ACHN (cell line): ENCODE measurements around the gene MINDY3.

Experiments
- DNase-seq: peaks from one replicate; pipeline ENCODE4 v3.0.0-alpha.2; 2015
- in situ Hi-C: cut with HindIII; loops from 2 replicates; pipeline ENCODE4 v1.10.0; 2017; ENCODE audit warnings: low sequenced_read_pairs, low pct_ligation_motif_present, low pct_unique_long_range_greater_than_20kb

The MINDY3 gene

GRCh38 chr10:15815242-15815885 lies 44.9 kb downstream of the MINDY3 start:
- DNase-seq: no peak

GRCh38 chr10:15814565-15814964 lies 45.7 kb downstream of the MINDY3 start:
- DNase-seq: no peak
- in situ Hi-C loops: no loop called here

More at GRCh38 chr10:15815242-15815885, 44.9 kb downstream of the MINDY3 start:
- in situ Hi-C loops: no loop called here

- DNase-seq: no peak
- in situ Hi-C loops: no loop called here
These were observed 46.9 kb downstream of the MINDY3 start for GRCh38 chr10:15813415-15813814.

- in situ Hi-C loops: no loop called here
- DNase-seq: no peak
These were observed 50.9 kb downstream of the MINDY3 start for GRCh38 chr10:15809450-15809849.

- DNase-seq: no peak
- in situ Hi-C loops: no loop called here
These were observed 52.0 kb downstream of the MINDY3 start for GRCh38 chr10:15808204-15808797.

GRCh38 chr10:15805395-15806058 lies 54.8 kb downstream of the MINDY3 start:
- in situ Hi-C loops: no loop called here
- no peak for DNase-seq

- in situ Hi-C loops: no loop called here
These were observed 56.2 kb downstream of the MINDY3 start for GRCh38 chr10:15804109-15804508.

GRCh38 chr10:15802375-15802949 lies 57.8 kb downstream of the MINDY3 start:
- no peak for DNase-seq

More at GRCh38 chr10:15804109-15804508, 56.2 kb downstream of the MINDY3 start:
- DNase-seq: no peak

GRCh38 chr10:15801641-15802040 lies 58.7 kb downstream of the MINDY3 start:
- no peak for DNase-seq
- in situ Hi-C loops: no loop called here

More at GRCh38 chr10:15802375-15802949, 57.8 kb downstream of the MINDY3 start:
- in situ Hi-C loops: no loop called here

- in situ Hi-C loops: no loop called here
- DNase-seq: no peak
These were observed 59.2 kb downstream of the MINDY3 start for GRCh38 chr10:15801147-15801546.

- DNase-seq: no peak
- in situ Hi-C loops: no loop called here
These were observed 63.0 kb downstream of the MINDY3 start for GRCh38 chr10:15797346-15797745.

- in situ Hi-C loops: no loop called here
- DNase-seq: no peak
These were observed 63.5 kb downstream of the MINDY3 start for GRCh38 chr10:15796762-15797161.

- in situ Hi-C loops: no loop called here
- no peak for DNase-seq
These were observed 64.1 kb downstream of the MINDY3 start for GRCh38 chr10:15796098-15796759.

GRCh38 chr10:15795036-15795792 lies 65.1 kb downstream of the MINDY3 start:
- in situ Hi-C loops: no loop called here
- DNase-seq: no peak

GRCh38 chr10:15794569-15794968 lies 65.7 kb downstream of the MINDY3 start:
- no peak for DNase-seq
- in situ Hi-C loops: no loop called here

GRCh38 chr10:15793664-15794063 lies 66.6 kb downstream of the MINDY3 start:
- in situ Hi-C loops: no loop called here
- no peak for DNase-seq

GRCh38 chr10:15792777-15793176 lies 67.5 kb downstream of the MINDY3 start:
- DNase-seq: no peak
- in situ Hi-C loops: no loop called here

GRCh38 chr10:15791816-15792524 lies 68.3 kb downstream of the MINDY3 start:
- in situ Hi-C loops: no loop called here
- DNase-seq: no peak
